ENCODE results near the gene RNF125. TPM values are rescaled to one million over a fixed set of nuclear protein-coding genes. Genes with fewer than 3 reads are reported as not detected.

The RNF125 gene
- total and polyA plus RNA-seq, 2 donors (not counting 1 experiment from before 2014, with no cell fraction given) = 5.6 to 7.7 TPM

DNA sequence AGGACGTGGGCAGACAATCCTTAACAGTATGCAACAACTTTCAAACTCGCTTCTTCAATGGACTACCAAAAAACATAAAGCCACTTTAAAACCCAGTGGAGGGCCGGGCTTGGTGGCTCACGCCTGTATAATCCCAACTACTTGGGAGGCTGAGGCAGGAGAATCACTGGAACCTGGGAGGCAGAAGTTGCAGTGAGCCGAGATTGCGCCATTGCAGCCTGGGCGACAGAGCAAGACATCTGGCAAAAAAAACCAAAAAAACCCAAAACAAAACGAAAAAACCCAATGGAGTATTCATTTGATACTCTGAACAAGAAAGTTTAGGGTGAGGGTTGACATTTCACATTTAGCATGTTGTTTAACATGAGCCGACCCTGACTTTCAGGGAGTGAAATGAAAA, 14.0 kb downstream of the RNF125 start:
- no peaks in the 10 kb centered on the region for H3K9me3 Mint-ChIP-seq (ENCODE audit: insufficient read depth)
- no peak overlapping the region for H2AFZ ChIP-seq (ENCODE audit: insufficient read depth, low read depth, low read length, poor library complexity, severe bottlenecking)
- H3K9me3 ChIP-seq (ENCODE audit: control extremely low read depth in 1 of 3, control insufficient read depth in 2 of 3, insufficient read depth in 1 of 3, low read length in 2 of 3) = peaks cover 0 to 4% (median 0%) of the 10 kb centered on the region in 3 donors
- no peaks in the 10 kb centered on the region for H3K27me3 ChIP-seq (replicated peaks in 1 of 4; ENCODE audit: control extremely low read depth in 1 of 4, control insufficient read depth in 3 of 4, insufficient read depth in 4 of 4, low read length in 3 of 4)
- H3K4me1 ChIP-seq (ENCODE audit: control insufficient read depth in 2 of 2, insufficient read depth in 2 of 2, low read length in 2 of 2) = peaks cover 3 to 4% of the 10 kb centered on the region in 2 donors
- TF ChIP-seq EZH2 (IDR thresholded peaks at IDR 0.05; ENCODE audit: borderline replicate concordance, insufficient read depth, low read depth, low read length, poor library complexity, severe bottlenecking) = no peak
- TF ChIP-seq, protein P1, sequence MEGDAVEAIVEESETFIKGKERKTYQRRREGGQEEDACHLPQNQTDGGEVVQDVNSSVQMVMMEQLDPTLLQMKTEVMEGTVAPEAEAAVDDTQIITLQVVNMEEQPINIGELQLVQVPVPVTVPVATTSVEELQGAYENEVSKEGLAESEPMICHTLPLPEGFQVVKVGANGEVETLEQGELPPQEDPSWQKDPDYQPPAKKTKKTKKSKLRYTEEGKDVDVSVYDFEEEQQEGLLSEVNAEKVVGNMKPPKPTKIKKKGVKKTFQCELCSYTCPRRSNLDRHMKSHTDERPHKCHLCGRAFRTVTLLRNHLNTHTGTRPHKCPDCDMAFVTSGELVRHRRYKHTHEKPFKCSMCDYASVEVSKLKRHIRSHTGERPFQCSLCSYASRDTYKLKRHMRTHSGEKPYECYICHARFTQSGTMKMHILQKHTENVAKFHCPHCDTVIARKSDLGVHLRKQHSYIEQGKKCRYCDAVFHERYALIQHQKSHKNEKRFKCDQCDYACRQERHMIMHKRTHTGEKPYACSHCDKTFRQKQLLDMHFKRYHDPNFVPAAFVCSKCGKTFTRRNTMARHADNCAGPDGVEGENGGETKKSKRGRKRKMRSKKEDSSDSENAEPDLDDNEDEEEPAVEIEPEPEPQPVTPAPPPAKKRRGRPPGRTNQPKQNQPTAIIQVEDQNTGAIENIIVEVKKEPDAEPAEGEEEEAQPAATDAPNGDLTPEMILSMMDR (IDR thresholded peaks at IDR 0.05) = no peak
- 93% methylated on average over 4 of the region's 9 CpGs for WGBS (ENCODE audit: insufficient coverage)
- intact Hi-C loops (cut with micrococcal nuclease) = no loop called here
- no peak for DNase-seq
- H3K27ac ChIP-seq (ENCODE audit: low read length in 2 of 2) = no peak overlapping the region
- no peaks in the 10 kb centered on the region for H3K27me3 Mint-ChIP-seq
- H3K36me3 ChIP-seq (replicated peaks in 1 of 2; ENCODE audit: control extremely low read depth in 1 of 2, control insufficient read depth in 1 of 2, extremely low read depth in 1 of 2, insufficient read depth in 2 of 2, low read length in 1 of 2) = peaks cover 3 to 5% of the 10 kb centered on the region in 2 experiments
- H3K4me3 ChIP-seq (ENCODE audit: control extremely low read depth in 1 of 5, extremely low read depth in 1 of 5, insufficient read depth in 1 of 5, low read depth in 2 of 5, low read length in 4 of 5) = no peak overlapping the region
- H3K4me3 Mint-ChIP-seq = no peak overlapping the region
- ATAC-seq (ENCODE audit: low read depth) = no peak
- H4K20me1 ChIP-seq (ENCODE audit: control insufficient read depth, insufficient read depth, low read length, poor library complexity, severe bottlenecking) = peaks cover 25% of the 10 kb centered on the region
- CTCF ChIA-PET = no interaction called here
- H3K9ac ChIP-seq (ENCODE audit: low read length) = no peak overlapping the region
- peaks cover 21% of the 10 kb centered on the region for H3K79me2 ChIP-seq (ENCODE audit: control insufficient read depth, insufficient read depth, low read length)
- H3K27ac Mint-ChIP-seq = no peak overlapping the region
- H3K4me1 Mint-ChIP-seq = peaks cover 14% of the 10 kb centered on the region
- H3K4me2 ChIP-seq (replicated peaks; ENCODE audit: low read depth, low read length, poor library complexity, severe bottlenecking) = no peak overlapping the region
- POLR2A ChIA-PET = no interaction called here

DNA sequence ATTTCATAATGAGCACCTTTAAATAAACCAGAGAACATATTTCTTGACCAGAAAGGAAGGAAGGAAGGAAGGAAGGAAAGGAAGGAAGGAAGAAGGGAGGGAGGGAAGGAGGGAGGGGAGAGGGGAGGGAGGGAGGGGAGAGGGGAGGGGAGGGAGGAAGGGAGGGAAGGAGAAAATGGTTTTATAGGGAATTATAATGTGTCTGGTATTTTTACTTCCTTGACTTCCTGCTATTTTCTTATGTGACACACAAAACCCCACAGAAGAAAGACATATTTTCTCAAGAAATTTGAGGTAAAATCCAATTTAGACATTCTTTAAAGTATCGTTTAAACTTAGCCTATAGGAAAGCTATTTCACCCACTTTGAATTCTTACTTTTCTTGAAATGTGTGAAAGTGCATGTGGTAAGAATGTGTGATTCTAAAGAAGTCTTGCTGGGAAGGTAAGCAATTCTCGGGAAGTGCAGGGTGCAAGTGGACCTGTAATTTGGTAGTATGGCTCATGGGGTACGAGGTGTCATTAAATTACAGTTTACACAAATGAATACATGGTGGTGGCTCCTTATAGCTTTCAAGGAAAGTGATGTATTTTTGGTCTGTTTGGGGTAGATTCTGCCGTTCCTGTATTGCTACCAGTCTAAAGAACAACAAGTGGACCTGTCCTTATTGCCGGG, 18.0 kb downstream of the RNF125 start:
- Mint-ChIP-seq H3K27ac (peak overlapping the region; percentile 43), H3K4me1 (peaks cover 19% of the 10 kb centered on the region), H3K9me3 (ENCODE audit: insufficient read depth) (no peaks in the 10 kb centered on the region), H3K27me3 (no peaks in the 10 kb centered on the region), H3K4me3 (no peak overlapping the region)
- POLR2A ChIA-PET = no interaction called here
- H3K9ac ChIP-seq (ENCODE audit: low read length) = no peak overlapping the region
- intact Hi-C loops (cut with micrococcal nuclease) = no loop called here
- no peak for DNase-seq
- H3K27me3 ChIP-seq (replicated peaks in 1 of 4; ENCODE audit: control extremely low read depth in 1 of 4, control insufficient read depth in 3 of 4, insufficient read depth in 4 of 4, low read length in 3 of 4) = no peaks in the 10 kb centered on the region
- TF ChIP-seq, protein P1 (IDR thresholded peaks at IDR 0.05) = no peak
- TF ChIP-seq EZH2 (IDR thresholded peaks at IDR 0.05; ENCODE audit: borderline replicate concordance, insufficient read depth, low read depth, low read length, poor library complexity, severe bottlenecking) = no peak
- peaks cover 16% of the 10 kb centered on the region for H4K20me1 ChIP-seq (ENCODE audit: control insufficient read depth, insufficient read depth, low read length, poor library complexity, severe bottlenecking)
- H3K27ac ChIP-seq (ENCODE audit: low read length in 2 of 2) = no peak overlapping the region
- peaks cover 8 to 13% of the 10 kb centered on the region in 2 donors for H3K4me1 ChIP-seq (ENCODE audit: control insufficient read depth in 2 of 2, insufficient read depth in 2 of 2, low read length in 2 of 2)
- peaks cover 4% of the 10 kb centered on the region for H3K79me2 ChIP-seq (ENCODE audit: control insufficient read depth, insufficient read depth, low read length)
- no peak overlapping the region for H2AFZ ChIP-seq (ENCODE audit: insufficient read depth, low read depth, low read length, poor library complexity, severe bottlenecking)
- CTCF ChIA-PET = no interaction called here
- peaks cover 0 to 4% (median 0%) of the 10 kb centered on the region in 3 donors for H3K9me3 ChIP-seq (ENCODE audit: control extremely low read depth in 1 of 3, control insufficient read depth in 2 of 3, insufficient read depth in 1 of 3, low read length in 2 of 3)
- peaks cover 6 to 15% of the 10 kb centered on the region in 2 experiments for H3K36me3 ChIP-seq (replicated peaks in 1 of 2; ENCODE audit: control extremely low read depth in 1 of 2, control insufficient read depth in 1 of 2, extremely low read depth in 1 of 2, insufficient read depth in 2 of 2, low read length in 1 of 2)
- 88% methylated on average over 4 of the region's 5 CpGs for WGBS (ENCODE audit: insufficient coverage)
- no peak overlapping the region for H3K4me2 ChIP-seq (replicated peaks; ENCODE audit: low read depth, low read length, poor library complexity, severe bottlenecking)
- H3K4me3 ChIP-seq (ENCODE audit: control extremely low read depth in 1 of 5, extremely low read depth in 1 of 5, insufficient read depth in 1 of 5, low read depth in 2 of 5, low read length in 4 of 5) = no peak overlapping the region
- no peak for ATAC-seq (ENCODE audit: low read depth)

All from B cell (primary cell).